ENCODE data around the gene PAGE1. TPM values are rescaled to one million over a fixed set of nuclear protein-coding genes. Genes with fewer than 3 reads are reported as not detected.

PAGE1 gene
- total RNA-seq, 1 donor from 2014 or later: not detected

Other genes starting within 250 kb of the PAGE1 start
- not detected for gene GAGE12C, start 163.8 kb downstream of the PAGE1 start, total RNA-seq
- not detected for gene GAGE12D, start 154.3 kb downstream of the PAGE1 start, total RNA-seq
- gene GAGE12E, start 144.7 kb downstream of the PAGE1 start, total RNA-seq: not detected
- gene GAGE12F, start 135.1 kb downstream of the PAGE1 start, total RNA-seq: not detected
- gene GAGE12G, start 125.6 kb downstream of the PAGE1 start, total RNA-seq: not detected
- gene GAGE12H, start 116.0 kb downstream of the PAGE1 start, total RNA-seq: not detected
- gene GAGE2A, start 106.5 kb downstream of the PAGE1 start, total RNA-seq: not detected
- gene GAGE1, start 97.0 kb downstream of the PAGE1 start, total RNA-seq: not detected
- gene PAGE4, start 133.3 kb upstream of the PAGE1 start, total RNA-seq: not detected
- 2.3 TPM for gene USP27X, start 183.5 kb upstream of the PAGE1 start, total RNA-seq
- gene CLCN5, start 226.6 kb upstream of the PAGE1 start, total RNA-seq: 96.9 TPM